Measurements from ENCODE around the gene SFXN1.

The SFXN1 gene

DNA sequence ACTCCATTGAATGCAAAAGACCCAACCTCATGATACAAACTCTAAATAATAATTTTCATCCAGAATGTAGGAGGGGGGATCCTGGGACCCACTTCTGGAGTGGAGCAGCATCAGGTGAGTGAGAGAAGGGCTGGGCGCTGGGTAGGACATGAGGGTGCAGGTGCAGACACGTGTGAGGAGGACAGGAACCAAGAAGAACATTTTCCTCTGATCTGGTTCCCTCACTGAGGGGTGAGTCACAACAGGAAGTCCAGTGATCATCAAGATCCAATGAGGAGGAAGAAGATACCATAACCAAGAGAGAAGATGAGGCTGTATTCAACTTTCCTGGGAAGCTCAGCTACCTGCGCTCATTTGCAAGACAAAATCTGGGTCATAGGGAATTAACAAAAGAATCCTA is 57.4 kb downstream of the SFXN1 start:
- Histone ChIP-seq H3K4me2 (ENCODE audit: low read length, poor library complexity, severe bottlenecking) (no peak overlapping the region), H3K23ac (ENCODE audit: low read length in 2 of 2) (no peak overlapping the region), H2AFZ (ENCODE audit: low read depth, low read length) (no peak overlapping the region), H2BK15ac (ENCODE audit: low read depth, poor library complexity, severe bottlenecking) (no peak overlapping the region), H3K14ac (ENCODE audit: low read length in 2 of 2) (no peak overlapping the region), H2BK12ac (ENCODE audit: low read length in 2 of 2) (no peak overlapping the region), H2BK5ac (ENCODE audit: low read depth, low read length, poor library complexity, severe bottlenecking) (no peak overlapping the region), H3K18ac (ENCODE audit: low read depth in 1 of 2, low read length in 2 of 2) (no peak overlapping the region), H2AK5ac (ENCODE audit: low read length, severe bottlenecking) (no peak overlapping the region), H4K8ac (ENCODE audit: low read length) (no peak overlapping the region), H3K4me1 (ENCODE audit: control insufficient read depth, insufficient read depth, low read depth, low read length) (peaks cover 9% of the 10 kb centered on the region), H3K4me3 (ENCODE audit: insufficient read depth in 1 of 2, low read depth in 1 of 2, low read length in 2 of 2) (no peak overlapping the region), H3K27me3 (ENCODE audit: control insufficient read depth in 1 of 2, insufficient read depth in 1 of 2, low read length in 2 of 2) (peaks cover 0 to 4% of the 10 kb centered on the region in 2 experiments), H4K91ac (ENCODE audit: low read length) (no peak overlapping the region), H3K9ac (ENCODE audit: low read length) (no peak overlapping the region), H3K27ac (ENCODE audit: low read length, poor library complexity, severe bottlenecking) (no peak overlapping the region), H3K9me3 (ENCODE audit: control insufficient read depth, low read length) (no peaks in the 10 kb centered on the region), H3K4ac (ENCODE audit: low read depth in 1 of 2, low read length in 2 of 2) (no peak overlapping the region), H3K79me1 (replicated peaks; ENCODE audit: low read length, poor library complexity, severe bottlenecking) (no peaks in the 10 kb centered on the region), H2BK120ac (ENCODE audit: low read depth, low read length) (no peak overlapping the region), H3K36me3 (ENCODE audit: control insufficient read depth in 1 of 2, insufficient read depth in 2 of 2, low read depth in 1 of 2, low read length in 2 of 2) (no peaks in the 10 kb centered on the region)
- 75% methylated on average over 3 of the region's 3 CpGs for WGBS
- DNase-seq = no peak

DNA sequence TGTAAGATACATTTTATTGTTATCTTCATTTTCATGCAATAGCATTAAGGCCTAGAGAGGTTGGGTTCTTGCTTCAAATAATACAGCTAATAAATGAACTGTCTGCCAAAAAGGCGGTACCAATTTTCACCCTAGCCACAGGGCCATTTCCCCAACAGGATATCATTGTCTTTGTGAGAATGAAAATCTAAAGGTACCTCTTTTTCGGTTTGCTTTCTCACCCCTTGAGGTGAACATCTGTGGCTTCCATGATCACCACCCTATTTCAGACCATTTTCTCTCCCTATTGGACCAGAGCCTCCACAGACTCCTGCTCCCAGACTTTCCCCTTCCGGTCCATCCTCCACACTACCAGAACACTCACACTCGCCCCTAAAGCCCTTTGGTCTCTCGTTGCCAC is 60.2 kb downstream of the SFXN1 start:
- no peak for DNase-seq
- 86% methylated on average over 5 of the region's 5 CpGs for WGBS
- H2BK5ac ChIP-seq (ENCODE audit: low read depth, low read length, poor library complexity, severe bottlenecking) = no peak overlapping the region
- no peak overlapping the region for H3K4ac ChIP-seq (ENCODE audit: low read depth in 1 of 2, low read length in 2 of 2)
- H2BK120ac ChIP-seq (ENCODE audit: low read depth, low read length) = no peak overlapping the region
- H3K18ac ChIP-seq (ENCODE audit: low read depth in 1 of 2, low read length in 2 of 2) = no peak overlapping the region
- H3K27ac ChIP-seq (ENCODE audit: low read length, poor library complexity, severe bottlenecking) = no peak overlapping the region
- no peak overlapping the region for H2BK15ac ChIP-seq (ENCODE audit: low read depth, poor library complexity, severe bottlenecking)
- H3K9ac ChIP-seq (ENCODE audit: low read length) = no peak overlapping the region
- no peak overlapping the region for H3K23ac ChIP-seq (ENCODE audit: low read length in 2 of 2)
- no peak overlapping the region for H2AK5ac ChIP-seq (ENCODE audit: low read length, severe bottlenecking)
- peaks cover 9% of the 10 kb centered on the region for H3K4me1 ChIP-seq (ENCODE audit: control insufficient read depth, insufficient read depth, low read depth, low read length)
- no peak overlapping the region for H3K14ac ChIP-seq (ENCODE audit: low read length in 2 of 2)
- H3K27me3 ChIP-seq (ENCODE audit: control insufficient read depth in 1 of 2, insufficient read depth in 1 of 2, low read length in 2 of 2) = peaks cover 9 to 16% of the 10 kb centered on the region in 2 experiments
- no peaks in the 10 kb centered on the region for H3K9me3 ChIP-seq (ENCODE audit: control insufficient read depth, low read length)
- H3K36me3 ChIP-seq (ENCODE audit: control insufficient read depth in 1 of 2, insufficient read depth in 2 of 2, low read depth in 1 of 2, low read length in 2 of 2) = no peaks in the 10 kb centered on the region
- no peak overlapping the region for H4K8ac ChIP-seq (ENCODE audit: low read length)
- no peaks in the 10 kb centered on the region for H3K79me1 ChIP-seq (replicated peaks; ENCODE audit: low read length, poor library complexity, severe bottlenecking)
- no peak overlapping the region for H2BK12ac ChIP-seq (ENCODE audit: low read length in 2 of 2)
- H4K91ac ChIP-seq (ENCODE audit: low read length) = no peak overlapping the region
- H3K4me2 ChIP-seq (ENCODE audit: low read length, poor library complexity, severe bottlenecking) = no peak overlapping the region
- H2AFZ ChIP-seq (ENCODE audit: low read depth, low read length) = no peak overlapping the region
- no peak overlapping the region for H3K4me3 ChIP-seq (ENCODE audit: insufficient read depth in 1 of 2, low read depth in 1 of 2, low read length in 2 of 2)

DNA sequence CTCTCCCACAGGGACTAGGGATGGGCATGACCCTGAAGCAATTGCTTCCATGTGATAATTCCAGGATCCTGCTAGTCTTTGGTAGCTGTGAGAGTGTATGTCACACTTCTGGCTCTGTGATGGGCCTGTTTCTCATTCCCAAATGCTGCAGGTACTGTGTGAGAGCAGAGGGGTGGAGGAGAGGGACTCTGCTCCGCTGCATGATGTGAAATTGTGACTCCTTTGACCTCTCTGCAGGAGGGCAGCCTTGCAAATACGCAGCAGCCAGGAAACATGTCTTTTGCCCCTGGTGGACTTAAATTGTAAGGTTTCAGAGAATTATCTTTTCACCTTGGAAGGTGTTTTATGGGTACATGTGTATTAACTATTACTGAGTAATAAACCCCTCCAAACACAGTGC is 61.6 kb downstream of the SFXN1 start:
- no peak overlapping the region for H2BK15ac ChIP-seq (ENCODE audit: low read depth, poor library complexity, severe bottlenecking)
- no peak overlapping the region for H3K14ac ChIP-seq (ENCODE audit: low read length in 2 of 2)
- H3K9me3 ChIP-seq (ENCODE audit: control insufficient read depth, low read length) = no peaks in the 10 kb centered on the region
- no peaks in the 10 kb centered on the region for H3K79me1 ChIP-seq (replicated peaks; ENCODE audit: low read length, poor library complexity, severe bottlenecking)
- no peak overlapping the region for H3K4me2 ChIP-seq (ENCODE audit: low read length, poor library complexity, severe bottlenecking)
- no peak overlapping the region for H3K4me3 ChIP-seq (ENCODE audit: insufficient read depth in 1 of 2, low read depth in 1 of 2, low read length in 2 of 2)
- H3K27ac ChIP-seq (ENCODE audit: low read length, poor library complexity, severe bottlenecking) = no peak overlapping the region
- no peak overlapping the region for H2BK120ac ChIP-seq (ENCODE audit: low read depth, low read length)
- H3K23ac ChIP-seq (ENCODE audit: low read length in 2 of 2) = no peak overlapping the region
- H3K27me3 ChIP-seq (ENCODE audit: control insufficient read depth in 1 of 2, insufficient read depth in 1 of 2, low read length in 2 of 2) = peaks cover 9 to 16% of the 10 kb centered on the region in 2 experiments
- no peak overlapping the region for H4K8ac ChIP-seq (ENCODE audit: low read length)
- H2AFZ ChIP-seq (ENCODE audit: low read depth, low read length) = no peak overlapping the region
- 72% methylated on average over 1 of the region's 2 CpGs for WGBS
- peaks cover 2% of the 10 kb centered on the region for H3K4me1 ChIP-seq (ENCODE audit: control insufficient read depth, insufficient read depth, low read depth, low read length)
- no peak for DNase-seq
- H2AK5ac ChIP-seq (ENCODE audit: low read length, severe bottlenecking) = no peak overlapping the region
- H2BK5ac ChIP-seq (ENCODE audit: low read depth, low read length, poor library complexity, severe bottlenecking) = no peak overlapping the region
- H3K36me3 ChIP-seq (ENCODE audit: control insufficient read depth in 1 of 2, insufficient read depth in 2 of 2, low read depth in 1 of 2, low read length in 2 of 2) = no peaks in the 10 kb centered on the region
- no peak overlapping the region for H3K4ac ChIP-seq (ENCODE audit: low read depth in 1 of 2, low read length in 2 of 2)
- no peak overlapping the region for H3K18ac ChIP-seq (ENCODE audit: low read depth in 1 of 2, low read length in 2 of 2)
- H3K9ac ChIP-seq (ENCODE audit: low read length) = no peak overlapping the region
- H4K91ac ChIP-seq (ENCODE audit: low read length) = no peak overlapping the region
- H2BK12ac ChIP-seq (ENCODE audit: low read length in 2 of 2) = no peak overlapping the region

DNA sequence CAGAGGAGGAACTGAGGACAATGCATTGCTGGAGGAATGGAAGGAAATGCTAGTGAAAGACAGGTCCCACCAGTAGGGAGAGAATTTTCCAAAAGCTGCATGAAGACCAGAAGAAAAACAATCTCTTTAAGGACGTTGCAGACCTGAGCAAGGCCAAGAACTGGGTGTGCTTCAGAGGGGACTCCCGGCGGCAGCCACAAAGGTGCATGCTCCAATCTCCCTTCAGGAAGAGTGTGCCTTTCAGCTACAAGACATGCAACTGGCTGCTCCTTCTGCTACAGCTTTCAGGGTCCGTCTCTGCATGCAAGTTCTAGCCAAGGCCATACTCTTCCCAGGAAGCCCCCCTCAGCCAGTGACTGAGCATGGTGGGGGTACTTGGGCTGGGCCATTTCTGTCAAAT is 62.9 kb downstream of the SFXN1 start:
- no peak overlapping the region for H3K4ac ChIP-seq (ENCODE audit: low read depth in 1 of 2, low read length in 2 of 2)
- H3K23ac ChIP-seq (ENCODE audit: low read length in 2 of 2) = no peak overlapping the region
- H3K27me3 ChIP-seq (ENCODE audit: control insufficient read depth in 1 of 2, insufficient read depth in 1 of 2, low read length in 2 of 2) = peaks cover 9 to 22% of the 10 kb centered on the region in 2 experiments
- H3K14ac ChIP-seq (ENCODE audit: low read length in 2 of 2) = no peak overlapping the region
- no peaks in the 10 kb centered on the region for H3K9me3 ChIP-seq (ENCODE audit: control insufficient read depth, low read length)
- H4K91ac ChIP-seq (ENCODE audit: low read length) = no peak overlapping the region
- no peak overlapping the region for H3K4me3 ChIP-seq (ENCODE audit: insufficient read depth in 1 of 2, low read depth in 1 of 2, low read length in 2 of 2)
- no peak overlapping the region for H2BK12ac ChIP-seq (ENCODE audit: low read length in 2 of 2)
- H2AK5ac ChIP-seq (ENCODE audit: low read length, severe bottlenecking) = no peak overlapping the region
- no peak overlapping the region for H3K9ac ChIP-seq (ENCODE audit: low read length)
- no peaks in the 10 kb centered on the region for H3K36me3 ChIP-seq (ENCODE audit: control insufficient read depth in 1 of 2, insufficient read depth in 2 of 2, low read depth in 1 of 2, low read length in 2 of 2)
- no peak overlapping the region for H3K4me2 ChIP-seq (ENCODE audit: low read length, poor library complexity, severe bottlenecking)
- DNase-seq = no peak
- 74% methylated on average over 4 of the region's 4 CpGs for WGBS
- H2BK15ac ChIP-seq (ENCODE audit: low read depth, poor library complexity, severe bottlenecking) = no peak overlapping the region
- no peak overlapping the region for H2AFZ ChIP-seq (ENCODE audit: low read depth, low read length)
- H3K18ac ChIP-seq (ENCODE audit: low read depth in 1 of 2, low read length in 2 of 2) = no peak overlapping the region
- peaks cover 2% of the 10 kb centered on the region for H3K4me1 ChIP-seq (ENCODE audit: control insufficient read depth, insufficient read depth, low read depth, low read length)
- no peak overlapping the region for H2BK120ac ChIP-seq (ENCODE audit: low read depth, low read length)
- H3K79me1 ChIP-seq (replicated peaks; ENCODE audit: low read length, poor library complexity, severe bottlenecking) = no peaks in the 10 kb centered on the region
- no peak overlapping the region for H4K8ac ChIP-seq (ENCODE audit: low read length)
- no peak overlapping the region for H3K27ac ChIP-seq (ENCODE audit: low read length, poor library complexity, severe bottlenecking)
- no peak overlapping the region for H2BK5ac ChIP-seq (ENCODE audit: low read depth, low read length, poor library complexity, severe bottlenecking)

Data from mesenchymal stem cell (in vitro differentiated cells and primary cell).